ENCODE results near the gene AMOTL2.

Gene AMOTL2

GRCh38 chr3:134350861-134351311 lies 23.4 kb downstream of the AMOTL2 start:
- no peak for DNase-seq

DNA sequence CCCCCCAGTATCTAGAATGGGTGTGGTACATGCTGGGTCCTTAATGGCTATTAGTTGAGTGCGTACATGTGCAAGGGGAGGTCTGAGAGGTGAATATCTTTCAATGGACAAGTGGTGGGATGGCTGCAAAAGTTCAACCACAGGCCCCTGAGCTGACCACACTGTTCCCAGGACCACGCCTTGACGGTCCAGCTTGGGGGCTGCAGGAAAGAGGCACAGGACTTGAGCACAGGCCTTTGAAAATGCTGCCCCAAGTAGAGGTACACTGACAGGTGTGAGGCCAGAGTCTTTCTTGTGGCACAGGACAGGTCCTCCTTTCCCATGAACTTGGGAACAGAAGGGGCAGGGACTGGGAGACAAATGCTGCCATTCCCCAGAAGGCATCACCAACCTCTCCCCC lies 24.0 kb downstream of the AMOTL2 start:
- no peak for DNase-seq

DNA sequence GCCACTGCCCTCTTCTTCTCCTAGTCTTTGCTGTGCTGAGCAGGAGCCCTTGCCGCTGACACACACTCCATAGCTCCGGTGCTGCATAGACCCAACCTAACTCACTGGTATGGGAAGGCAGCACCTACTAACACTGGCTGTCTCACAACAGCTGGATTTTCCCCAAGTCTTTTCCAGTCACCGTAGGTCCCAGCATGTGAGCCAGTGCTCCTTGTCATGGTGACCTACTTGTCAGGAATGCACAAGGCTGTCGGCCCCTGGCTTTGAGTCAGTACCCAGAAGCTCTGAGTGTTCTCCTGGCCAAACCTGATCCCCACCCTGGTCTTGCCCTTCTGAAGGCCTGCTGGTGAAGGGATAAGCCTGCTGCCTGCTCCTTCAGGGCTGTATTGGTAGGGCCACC lies 25.7 kb downstream of the AMOTL2 start:
- DNase-seq = no peak

DNA sequence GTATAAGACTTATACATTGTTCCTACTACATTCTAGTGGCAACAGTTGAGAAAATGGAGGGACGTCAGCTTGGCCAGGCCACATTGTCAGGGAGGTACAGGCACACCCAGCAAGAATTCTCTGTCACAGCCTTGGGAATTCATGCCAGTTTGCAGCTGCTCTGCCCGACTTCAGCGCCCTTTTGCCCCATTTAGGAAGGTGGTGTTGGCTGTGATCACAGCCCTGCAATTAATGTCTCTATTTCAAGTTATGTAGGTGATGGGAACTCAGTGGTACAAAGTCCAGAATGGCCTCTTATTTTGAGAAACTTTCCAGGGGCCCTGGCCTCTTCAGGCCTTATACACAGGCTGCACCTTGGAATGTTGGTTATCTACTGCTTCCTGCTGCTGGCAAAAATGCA lies 26.7 kb downstream of the AMOTL2 start:
- no peak for DNase-seq

DNA sequence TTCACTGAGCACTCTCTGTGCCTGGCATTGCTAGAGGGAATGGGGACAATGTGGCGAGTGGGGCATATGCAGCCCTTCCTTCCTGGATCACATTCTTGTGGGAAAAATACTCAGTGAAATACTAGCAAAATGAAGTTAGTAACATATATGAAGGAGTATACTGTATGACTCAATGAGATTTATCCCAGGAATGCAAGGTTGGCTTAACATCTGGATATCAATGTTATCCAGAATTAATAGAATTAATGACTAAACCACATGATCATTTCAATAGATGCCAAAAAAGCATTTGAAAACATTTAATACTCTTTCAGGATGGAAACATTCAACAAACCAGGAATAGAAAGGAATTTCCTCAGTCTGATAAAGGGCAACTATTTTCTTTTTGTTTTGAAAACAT lies 27.5 kb downstream of the AMOTL2 start:
- no peak for DNase-seq

DNA sequence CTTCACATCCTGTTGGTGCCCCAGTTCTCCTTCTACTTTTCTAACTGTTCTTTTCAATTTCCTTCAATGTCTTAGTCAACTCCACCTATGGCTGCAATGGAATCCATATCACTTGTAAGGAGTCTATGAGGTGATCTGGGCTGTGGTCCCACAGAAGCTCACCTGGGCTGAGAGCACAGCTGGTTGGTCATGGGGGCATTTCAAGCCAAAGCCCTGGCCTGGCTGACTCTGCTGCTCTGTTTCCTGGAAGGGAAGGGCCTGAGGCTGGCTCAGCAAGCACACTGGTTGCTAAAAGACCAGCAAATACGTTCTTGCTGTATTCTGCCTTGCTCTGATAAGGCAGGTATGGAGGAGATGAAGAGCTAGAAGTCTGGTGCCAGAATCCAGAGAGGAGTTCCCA lies 29.0 kb downstream of the AMOTL2 start:
- DNase-seq = no peak

DNA sequence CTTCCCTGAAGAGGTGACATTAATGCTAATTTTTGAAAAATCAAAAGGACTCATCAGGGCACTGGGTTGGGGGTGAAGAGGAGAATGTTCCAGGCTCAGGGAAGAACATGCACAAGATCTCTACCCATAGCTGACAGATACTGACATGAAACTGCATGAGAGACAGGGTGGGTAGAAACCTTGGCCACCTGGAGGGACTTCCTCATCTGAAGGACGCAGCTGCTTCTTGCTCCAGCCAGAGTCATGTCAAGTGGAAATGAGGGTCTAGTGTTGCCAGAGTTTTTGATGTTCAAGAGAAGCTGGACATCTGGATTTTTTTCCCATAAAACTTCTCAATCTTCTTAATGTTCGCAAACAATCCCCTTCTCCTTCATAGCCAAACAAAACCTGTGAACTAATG lies 29.7 kb downstream of the AMOTL2 start:
- no peak for DNase-seq

- no peak for DNase-seq
These were observed 32.0 kb downstream of the AMOTL2 start for GRCh38 chr3:134342259-134342658.

DNA sequence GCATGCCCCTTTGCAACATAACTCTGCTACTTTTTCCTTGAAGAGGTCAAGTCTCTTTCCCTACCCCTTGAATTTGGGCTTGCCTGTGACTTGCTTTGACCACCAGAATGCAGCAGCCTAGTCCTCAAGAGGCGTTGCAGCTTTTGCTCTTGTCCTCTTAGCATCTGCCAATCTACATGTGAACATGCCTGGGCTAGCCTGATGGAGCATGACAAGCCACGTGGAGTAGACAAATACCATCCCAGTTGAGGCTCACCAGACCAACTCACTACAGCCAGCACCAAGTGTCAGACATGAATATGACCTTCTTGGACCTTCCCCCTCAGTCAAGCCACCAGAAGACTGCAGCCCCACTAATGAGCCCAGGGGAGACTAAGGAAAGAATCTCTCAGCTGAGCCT lies 32.9 kb downstream of the AMOTL2 start:
- no peak for DNase-seq

DNA sequence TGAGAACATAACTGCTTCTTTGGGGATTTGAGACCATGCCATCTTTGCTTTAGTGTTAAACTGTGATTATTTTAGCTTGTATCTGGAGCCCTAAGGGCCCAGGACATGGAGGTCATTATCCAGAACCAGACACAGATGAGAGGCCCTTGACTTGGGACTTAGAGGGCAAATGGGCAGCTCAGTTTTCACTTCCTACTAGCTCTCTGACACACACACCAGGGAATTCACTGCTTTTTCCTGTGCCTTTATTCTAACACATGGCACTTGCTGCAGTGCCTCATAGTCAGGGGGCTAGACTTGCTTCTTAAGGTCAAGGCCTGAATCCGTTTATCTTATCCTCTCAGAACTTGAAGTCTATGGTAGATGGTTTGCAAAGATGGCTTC lies 33.3 kb downstream of the AMOTL2 start:
- DNase-seq = no peak

DNA sequence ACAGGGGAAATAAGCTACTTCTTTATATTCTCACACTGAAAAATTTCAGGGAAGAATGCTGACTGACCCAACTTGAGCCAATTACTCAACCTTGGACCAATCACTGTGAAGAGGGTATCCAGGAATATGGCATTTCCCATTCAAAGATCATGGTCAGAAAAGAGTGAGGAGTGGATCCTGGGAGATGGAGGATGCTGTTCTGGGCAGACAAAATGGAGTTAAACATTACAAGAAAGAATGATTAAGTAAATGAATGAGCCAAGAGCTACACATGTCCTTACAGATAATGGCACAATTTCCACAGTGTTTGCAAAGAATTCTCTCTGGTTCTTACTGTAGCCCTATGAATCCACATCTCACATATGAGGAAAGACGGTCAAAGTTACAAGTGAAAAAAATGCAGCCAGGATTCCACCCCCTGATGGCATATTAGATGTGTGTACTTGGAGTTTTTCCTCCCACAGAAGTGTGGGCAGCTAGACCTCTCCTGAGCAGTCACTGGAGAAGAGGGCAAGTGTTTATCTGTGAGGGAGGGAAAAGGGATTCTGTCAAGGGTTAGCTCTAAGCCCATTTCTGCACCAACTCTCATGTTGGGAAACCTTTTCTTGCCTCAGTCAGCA lies 33.8 kb downstream of the AMOTL2 start:
- DNase-seq = no peak

DNA sequence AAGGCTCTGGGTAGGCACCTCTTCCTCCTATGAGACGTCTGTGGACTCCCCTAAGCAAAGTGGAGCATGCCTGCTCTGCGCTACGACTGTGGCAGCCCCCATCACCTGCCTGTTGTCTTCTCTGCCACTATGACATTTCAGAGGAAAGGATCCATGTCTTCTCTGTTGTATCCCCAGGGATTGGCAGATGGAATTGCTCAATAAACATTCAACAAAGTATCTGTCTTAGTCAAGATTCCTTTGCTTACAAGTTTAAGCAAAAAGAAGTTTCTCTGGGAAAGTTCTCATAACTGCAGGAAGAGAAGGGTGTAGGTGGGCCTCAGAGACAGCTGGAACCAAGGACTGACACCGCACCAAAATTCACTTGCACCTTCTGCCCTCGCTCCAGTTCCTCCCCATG lies 34.3 kb downstream of the AMOTL2 start:
- DNase-seq = no peak

DNA sequence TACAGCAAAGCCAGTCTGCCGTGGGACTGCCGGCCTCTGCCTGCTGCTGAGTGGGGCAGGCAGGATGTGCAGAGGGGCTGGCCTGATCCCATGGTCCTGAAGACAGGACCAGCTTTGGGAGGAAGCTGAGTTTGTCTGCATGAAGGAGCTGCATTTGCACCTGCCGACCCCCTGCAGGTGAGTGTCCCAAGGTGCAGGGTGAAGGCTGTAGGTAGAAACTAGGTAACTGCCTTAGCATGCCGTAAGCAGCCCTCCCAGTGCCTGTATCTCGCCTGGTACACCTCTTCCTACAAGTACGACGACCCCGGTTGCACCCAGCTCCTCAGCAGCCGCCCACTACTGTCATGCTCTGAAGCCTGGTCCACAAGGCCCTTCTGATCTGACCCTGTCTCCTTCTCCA lies 34.9 kb downstream of the AMOTL2 start:
- no peak for DNase-seq

- no peak for DNase-seq
These were observed 35.6 kb downstream of the AMOTL2 start for GRCh38 chr3:134338516-134339261.

- no peak for DNase-seq
These were observed 36.1 kb downstream of the AMOTL2 start for GRCh38 chr3:134338201-134338512.

GRCh38 chr3:134337511-134338200 lies 36.6 kb downstream of the AMOTL2 start:
- DNase-seq = no peak

- DNase-seq = no peak
These were observed 37.2 kb downstream of the AMOTL2 start for GRCh38 chr3:134337071-134337482.

DNA sequence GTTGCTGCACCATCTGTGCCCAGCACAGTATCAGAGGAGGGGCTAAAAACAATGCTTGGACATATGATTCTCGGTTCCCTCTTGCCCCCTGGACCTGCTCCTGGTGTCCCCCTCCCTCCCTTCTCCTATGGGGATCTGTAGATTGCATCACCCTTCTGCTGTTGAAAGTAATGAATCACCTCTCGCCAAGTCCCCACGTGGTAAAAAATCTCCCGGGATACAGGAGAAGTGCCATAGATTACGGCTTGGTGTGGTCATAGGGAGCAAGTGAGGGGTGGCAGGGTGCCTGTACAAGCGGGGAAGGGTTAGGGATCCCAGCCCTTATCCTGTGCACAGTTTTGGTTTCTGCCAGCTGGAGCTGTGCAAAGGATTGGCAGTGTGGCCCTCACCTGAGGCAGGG lies 37.7 kb downstream of the AMOTL2 start:
- DNase-seq = no peak

GRCh38 chr3:134334901-134335280 lies 39.4 kb downstream of the AMOTL2 start:
- no peak for DNase-seq

GRCh38 chr3:134334231-134334900 lies 39.9 kb downstream of the AMOTL2 start:
- DNase-seq = no peak

- DNase-seq = no peak
These were observed 40.6 kb downstream of the AMOTL2 start for GRCh38 chr3:134333522-134334181.

DNA sequence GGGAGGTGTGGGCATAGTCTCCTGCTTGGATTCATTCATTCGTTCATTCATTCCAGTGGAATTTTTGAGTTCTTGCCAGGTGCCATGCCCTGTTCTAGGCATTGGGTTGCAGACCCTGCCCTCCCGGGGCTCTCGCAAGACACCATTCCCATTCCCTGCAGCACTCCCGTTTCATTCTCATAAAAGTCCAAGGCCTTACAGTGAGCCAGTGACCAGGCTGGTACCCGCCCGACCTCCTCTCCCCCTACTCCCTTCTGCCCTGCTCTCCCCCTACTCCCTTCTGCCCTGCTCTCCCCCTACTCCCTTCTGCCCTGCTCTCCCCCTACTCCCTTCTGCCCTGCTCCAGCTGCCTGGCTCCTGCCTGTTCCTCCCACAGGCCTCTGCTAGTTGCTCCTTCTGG lies 41.9 kb downstream of the AMOTL2 start:
- no peak for DNase-seq

DNA sequence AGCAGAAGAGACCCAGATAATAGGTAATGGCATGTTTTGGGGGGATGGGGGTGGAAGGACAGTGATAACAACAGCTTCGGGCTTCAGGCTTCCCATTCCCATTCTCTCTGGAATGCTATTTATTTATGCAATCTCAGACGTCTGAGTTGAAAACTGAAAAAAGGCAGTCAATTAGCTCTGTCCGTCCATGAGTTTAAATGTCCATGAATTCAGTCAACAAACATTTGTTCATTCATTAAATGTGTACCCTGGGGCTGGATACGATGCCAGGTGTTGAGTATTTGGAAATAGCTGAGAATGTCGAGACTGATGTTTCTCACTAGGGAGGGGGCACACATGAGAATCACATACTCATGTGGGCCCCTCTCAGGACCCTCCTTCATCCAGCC lies 42.4 kb downstream of the AMOTL2 start:
- DNase-seq = no peak

Data from effector CD4-positive, alpha-beta T cell (primary cell).